K562 (cell line): ENCODE data around the gene CYRIA. TPM values are rescaled to one million over a fixed set of nuclear protein-coding genes. Genes with fewer than 3 reads are reported as not detected.

Experiments used
- ATAC-seq: fragments of 200-7000 bp; cut with Tn5 transposase; 3 replicates; pipeline ENCODE4 v1.9.1; 2020; ENCODE audit warnings: moderate library complexity
- BruUV-seq: library from RNA; stranded (reverse); fragments of 400-500 nt; replicated peaks from 2 replicates; lab custom pipeline; 2021; lab: Mats Ljungman, UMichigan
- CTCF ChIA-PET: fragments of 300-600 bp; formaldehyde crosslinking; extraction: SDS; loops from one replicate; lab custom pipeline; 2021; ENCODE audit warnings: low intra/inter-chr PET ratio; lab: Yijun Ruan, JAX
- POLR2A ChIA-PET: fragments of 300-600, 350-650 bp; sonication (Branson Sonifier 250); formaldehyde crosslinking; extraction: SDS; loops from one replicate; lab custom pipeline; 2021; ENCODE audit warnings: antibody characterized with exemption, inconsistent platforms; lab: Yijun Ruan, JAX
- DNase-seq, 4 experiments: peaks; one replicate each; pipeline versions ENCODE4 v3.0.0 to v3.0.0-alpha.2; 2011 to 2018; ENCODE audit warnings: low spot score in 3 of 4, mixed read lengths in 3 of 4; ENCODE audit errors: extremely low read depth in 1 of 4
- FAIRE-seq: peaks from 2 replicates; lab custom pipeline; 2011; peaks lifted over from hg19 to GRCh38; lab: Jason Lieb, UNC
- H2AFZ ChIP-seq: 2 replicates; pipeline ENCODE4 v1.6.0; 2011; ENCODE audit warnings: low read depth, low read length, control low read depth, inconsistent platforms
- H3K27ac ChIP-seq: fragments of 200-600 bp; 3 replicates; pipeline ENCODE4 v1.8.0; 2011; ENCODE audit warnings: low read depth, mild to moderate bottlenecking, control low read depth, inconsistent platforms, low read length, moderate library complexity, mixed read lengths; ENCODE audit errors: extremely low read depth
- H3K27me3 ChIP-seq, 2 experiments: fragments of 300-600 bp in 1 of 2; 2 replicates in 1 of 2; 3 replicates in 1 of 2; pipeline versions ENCODE4 v1.6.0 to v1.8.0; 2011; ENCODE audit warnings: inconsistent platforms in 2 of 2, low read length in 2 of 2, mild to moderate bottlenecking in 1 of 2, mixed read lengths in 1 of 2, moderate library complexity in 1 of 2; ENCODE audit not compliant: control insufficient read depth in 2 of 2, insufficient read depth in 2 of 2
- H3K36me3 ChIP-seq: fragments of 300-600 bp; 3 replicates; pipeline ENCODE4 v1.8.0; 2011; ENCODE audit warnings: mild to moderate bottlenecking, low read length, inconsistent platforms; ENCODE audit not compliant: control insufficient read depth, insufficient read depth
- H3K4me1 ChIP-seq, 2 experiments: fragments of 200-600 bp in 1 of 2; replicated peaks in 1 of 2; 2 replicates in 1 of 2; 3 replicates in 1 of 2; pipeline versions ENCODE4 v1.5.1 to v1.8.0; 2011; ENCODE audit warnings: inconsistent platforms in 2 of 2, low read length in 2 of 2, mild to moderate bottlenecking in 1 of 2, mixed read lengths in 1 of 2, moderate library complexity in 1 of 2; ENCODE audit not compliant: control insufficient read depth in 2 of 2, insufficient read depth in 2 of 2
- H3K4me2 ChIP-seq: 2 replicates; pipeline ENCODE4 v1.6.1; 2011; ENCODE audit warnings: low read length, control low read depth, inconsistent platforms, mixed read lengths; ENCODE audit not compliant: insufficient read depth
- H3K4me3 ChIP-seq: fragments of 200-600 bp; sonication (generic), shearing (Covaris generic); 2 replicates; pipeline ENCODE4 v1.5.1; 2016; ENCODE audit warnings: control low read depth, inconsistent platforms
- H3K79me2 ChIP-seq: fragments of 200-600 bp; 3 replicates; pipeline ENCODE4 v1.8.0; 2011; ENCODE audit warnings: low read length, inconsistent platforms; ENCODE audit not compliant: control insufficient read depth, insufficient read depth
- H3K9ac ChIP-seq, 2 experiments: 2 replicates each; pipeline versions ENCODE4 v1.6.0 to v1.6.1; 2011; ENCODE audit warnings: low read depth in 2 of 2, low read length in 2 of 2, control low read depth in 1 of 2, inconsistent platforms in 1 of 2, mild to moderate bottlenecking in 1 of 2, mixed read lengths in 1 of 2; ENCODE audit not compliant: insufficient read depth in 1 of 2
- H3K9me1 ChIP-seq: one replicate; pipeline ENCODE4 v1.6.0; 2011; ENCODE audit warnings: inconsistent platforms, mild to moderate bottlenecking, low read length, moderate library complexity; ENCODE audit not compliant: control insufficient read depth, insufficient read depth
- H3K9me3 ChIP-seq: replicated peaks from 2 replicates; pipeline ENCODE4 v1.5.1; 2011; ENCODE audit warnings: low read depth, low read length, inconsistent platforms; ENCODE audit not compliant: control insufficient read depth, insufficient read depth
- H4K20me1 ChIP-seq: replicated peaks from 2 replicates; pipeline ENCODE4 v1.6.1; 2011; ENCODE audit warnings: low read length, inconsistent platforms, mixed read lengths; ENCODE audit not compliant: control insufficient read depth, insufficient read depth
- ATF2 ChIP-seq: sonication (generic); formaldehyde crosslinking; IDR thresholded peaks from 2 replicates; pipeline ENCODE4 v1.8.1; 2022; ENCODE audit warnings: missing genetic modification reagents
- HDAC2 ChIP-seq: fragments of 450-650 bp; IDR thresholded peaks from 2 replicates; pipeline ENCODE4 v1.6.1; 2016; ENCODE audit warnings: mild to moderate bottlenecking
- KDM4B ChIP-seq, 2 experiments: fragments of 450-650 bp in 1 of 2; sonication (generic) in 1 of 2; IDR thresholded peaks; 2 replicates each; pipeline ENCODE4 v1.6.1; 2016 to 2017; ENCODE audit warnings: borderline replicate concordance in 2 of 2, antibody characterized with exemption in 1 of 2, low read depth in 1 of 2, mild to moderate bottlenecking in 1 of 2
- NBN ChIP-seq: fragments of 450-650 bp; IDR thresholded peaks from 2 replicates; pipeline ENCODE4 v1.6.1; 2016; ENCODE audit warnings: low read depth, mild to moderate bottlenecking
- NONO ChIP-seq, 2 experiments: fragments of 200-400 bp in 1 of 2; fragments of 450-650 bp in 1 of 2; formaldehyde crosslinking in 1 of 2; IDR thresholded peaks; 2 replicates each; pipeline ENCODE4 v1.6.1; 2017; ENCODE audit warnings: low read depth in 2 of 2, mild to moderate bottlenecking in 2 of 2, moderate library complexity in 2 of 2, low read length in 1 of 2
- WGBS: fragments of 100-300 bp; shearing (Covaris generic); methylation state at CpG from one replicate; pipeline ENCODE4 v1.1.6; 2016; ENCODE audit warnings: low coverage, mixed read lengths; ENCODE audit not compliant: insufficient coverage; ENCODE audit errors: missing lambda C conversion rate; 5-methylcytosine and 5-hydroxymethylcytosine counted together
- in situ Hi-C: fragments of 300-500 bp; cut with MboI; formaldehyde crosslinking; loops from 4 replicates; pipeline ENCODE4 v1.15.0; 2018; ENCODE audit warnings: inconsistent platforms, mixed read lengths
- intact Hi-C: fragments of 100-400 bp; cut with micrococcal nuclease; formaldehyde crosslinking; loops from 2 replicates; pipeline ENCODE4 v1.14.2; 2022
- polyA plus RNA-seq, 8 experiments: library from polyadenylated mRNA; depleted of rRNA in 4 of 8; stranded (reverse) in 5 of 8; unstranded in 3 of 8; fragments of >200 nt; fragmentation: Nextera tagmentation in 2 of 8; fragmentation: Illumina TruSeq in 1 of 8; extraction: Ambion mirVana in 2 of 8; extraction: Trizol in 1 of 8; gene quantifications; 2 replicates each; pipeline versions ENCODE4 v1.2.1 to v1.2.3, GENCODE V29; 2011 to 2014; ENCODE audit warnings: inconsistent platforms in 1 of 8, missing spikeins in 1 of 8
- total RNA-seq, 7 experiments: library from RNA; depleted of rRNA in 6 of 7; stranded (reverse); fragments of >200 nt in 6 of 7; fragmentation: Illumina TruSeq in 2 of 7; extraction: Trizol in 2 of 7; gene quantifications; 2 replicates each; pipeline versions ENCODE4 v1.2.1 to v1.2.3, GENCODE V29; 2011 to 2021; ENCODE audit warnings: low replicate concordance in 1 of 7
- TF ChIP-seq, protein P1 (sequence below): sonication (generic); formaldehyde crosslinking; IDR thresholded peaks from 2 replicates; pipeline ENCODE4 v1.8.1; 2023; ENCODE audit warnings: mild to moderate bottlenecking, missing genetic modification reagents
- TF ChIP-seq, protein P2 (sequence below): fragments of 450-650 bp; IDR thresholded peaks from 2 replicates; pipeline ENCODE4 v1.6.1; 2018; ENCODE audit not compliant: partially characterized antibody

The CYRIA gene
- total and polyA plus RNA-seq, 9 of the 15 experiments (the other 6 are each of a cell fraction or from before 2014, with no cell fraction given), result 0.84 to 5.6 (median 3.0) TPM

GRCh38 chr2:16663121-16663905 is 2.3 kb downstream of the CYRIA start:
- DNase-seq, result no peak
- in situ Hi-C loops, result no loop called here
- Histone ChIP-seq H3K4me2 (no peak overlapping the region; the same call in 1 of the 2 replicates), H3K9ac (no peak overlapping the region), H4K20me1 (no peaks in the 10 kb centered on the region), H3K9me3 (no peaks in the 10 kb centered on the region), H3K27ac (no peak overlapping the region), H3K27me3 (peaks cover 0 to 17% of the 10 kb centered on the region in 2 experiments; a peak in 3 of 5 replicates), H3K4me1 (peaks cover 16 to 26% of the 10 kb centered on the region in 2 experiments), H3K9me1 (no peaks in the 10 kb centered on the region), H3K4me3 (no peak overlapping the region), H3K36me3 (no peaks in the 10 kb centered on the region), H2AFZ (no peak overlapping the region), H3K79me2 (no peaks in the 10 kb centered on the region)
- BruUV-seq, result no TSS peak
- WGBS, result 35% methylated on average over 4 of the region's 4 CpGs
- FAIRE-seq, result no peak
- no peak for ATAC-seq
- POLR2A ChIA-PET, result interaction anchor here (0.7 to 1.1 kb wide), 2 partner anchors 13 to 433 kb away, joined by 3 read pairs; no protein-coding TSS in a partner anchor
- intact Hi-C loops, result loop anchor here (5.0 kb wide), 1 partner anchor 41 kb away; no protein-coding TSS in a partner anchor
- CTCF ChIA-PET, result no interaction called here
- TF ChIP-seq, protein P1, sequence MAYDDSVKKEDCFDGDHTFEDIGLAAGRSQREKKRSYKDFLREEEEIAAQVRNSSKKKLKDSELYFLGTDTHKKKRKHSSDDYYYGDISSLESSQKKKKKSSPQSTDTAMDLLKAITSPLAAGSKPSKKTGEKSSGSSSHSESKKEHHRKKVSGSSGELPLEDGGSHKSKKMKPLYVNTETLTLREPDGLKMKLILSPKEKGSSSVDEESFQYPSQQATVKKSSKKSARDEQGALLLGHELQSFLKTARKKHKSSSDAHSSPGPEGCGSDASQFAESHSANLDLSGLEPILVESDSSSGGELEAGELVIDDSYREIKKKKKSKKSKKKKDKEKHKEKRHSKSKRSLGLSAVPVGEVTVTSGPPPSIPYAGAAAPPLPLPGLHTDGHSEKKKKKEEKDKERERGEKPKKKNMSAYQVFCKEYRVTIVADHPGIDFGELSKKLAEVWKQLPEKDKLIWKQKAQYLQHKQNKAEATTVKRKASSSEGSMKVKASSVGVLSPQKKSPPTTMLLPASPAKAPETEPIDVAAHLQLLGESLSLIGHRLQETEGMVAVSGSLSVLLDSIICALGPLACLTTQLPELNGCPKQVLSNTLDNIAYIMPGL, result no peak
- TF ChIP-seq ATF2 (CRISPR knock-in tag) (no peak), HDAC2 (peak; percentile 19; the same call in 1 of the 2 replicates), KDM4B (IDR thresholded peaks at IDR 0.05; ENCODE audit: borderline replicate concordance in 2 of 2, low read depth in 1 of 2) (no peak), NONO (IDR thresholded peaks at IDR 0.05; ENCODE audit: low read depth in 2 of 2, low read length in 1 of 2) (no peak), NBN (no peak)
- TF ChIP-seq, protein P2, sequence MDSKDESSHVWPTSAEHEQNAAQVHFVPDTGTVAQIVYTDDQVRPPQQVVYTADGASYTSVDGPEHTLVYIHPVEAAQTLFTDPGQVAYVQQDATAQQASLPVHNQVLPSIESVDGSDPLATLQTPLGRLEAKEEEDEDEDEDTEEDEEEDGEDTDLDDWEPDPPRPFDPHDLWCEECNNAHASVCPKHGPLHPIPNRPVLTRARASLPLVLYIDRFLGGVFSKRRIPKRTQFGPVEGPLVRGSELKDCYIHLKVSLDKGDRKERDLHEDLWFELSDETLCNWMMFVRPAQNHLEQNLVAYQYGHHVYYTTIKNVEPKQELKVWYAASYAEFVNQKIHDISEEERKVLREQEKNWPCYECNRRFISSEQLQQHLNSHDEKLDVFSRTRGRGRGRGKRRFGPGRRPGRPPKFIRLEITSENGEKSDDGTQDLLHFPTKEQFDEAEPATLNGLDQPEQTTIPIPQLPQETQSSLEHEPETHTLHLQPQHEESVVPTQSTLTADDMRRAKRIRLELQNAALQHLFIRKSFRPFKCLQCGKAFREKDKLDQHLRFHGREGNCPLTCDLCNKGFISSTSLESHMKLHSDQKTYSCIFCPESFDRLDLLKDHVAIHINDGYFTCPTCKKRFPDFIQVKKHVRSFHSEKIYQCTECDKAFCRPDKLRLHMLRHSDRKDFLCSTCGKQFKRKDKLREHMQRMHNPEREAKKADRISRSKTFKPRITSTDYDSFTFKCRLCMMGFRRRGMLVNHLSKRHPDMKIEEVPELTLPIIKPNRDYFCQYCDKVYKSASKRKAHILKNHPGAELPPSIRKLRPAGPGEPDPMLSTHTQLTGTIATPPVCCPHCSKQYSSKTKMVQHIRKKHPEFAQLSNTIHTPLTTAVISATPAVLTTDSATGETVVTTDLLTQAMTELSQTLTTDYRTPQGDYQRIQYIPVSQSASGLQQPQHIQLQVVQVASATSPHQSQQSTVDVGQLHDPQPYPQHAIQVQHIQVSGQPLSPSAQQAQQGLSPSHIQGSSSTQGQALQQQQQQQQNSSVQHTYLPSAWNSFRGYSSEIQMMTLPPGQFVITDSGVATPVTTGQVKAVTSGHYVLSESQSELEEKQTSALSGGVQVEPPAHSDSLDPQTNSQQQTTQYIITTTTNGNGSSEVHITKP, result no peak
